Hematopoietic multipotent progenitor cell treated with erythropoietin and hydrocortisone succinate and interleukin-3 and kit ligand, for 6 days (in vitro differentiated cells): ENCODE results near the gene HSFX2.
"Not testable (repeated sequence)": the region's sequence is repeated elsewhere in the genome, so short reads cannot be mapped to it uniquely, and the experiment has no call there.

ENCODE experiments used
- DNase-seq: peaks from one replicate; pipeline ENCODE4 v3.0.0-alpha.2; 2015

The HSFX2 gene

DNA sequence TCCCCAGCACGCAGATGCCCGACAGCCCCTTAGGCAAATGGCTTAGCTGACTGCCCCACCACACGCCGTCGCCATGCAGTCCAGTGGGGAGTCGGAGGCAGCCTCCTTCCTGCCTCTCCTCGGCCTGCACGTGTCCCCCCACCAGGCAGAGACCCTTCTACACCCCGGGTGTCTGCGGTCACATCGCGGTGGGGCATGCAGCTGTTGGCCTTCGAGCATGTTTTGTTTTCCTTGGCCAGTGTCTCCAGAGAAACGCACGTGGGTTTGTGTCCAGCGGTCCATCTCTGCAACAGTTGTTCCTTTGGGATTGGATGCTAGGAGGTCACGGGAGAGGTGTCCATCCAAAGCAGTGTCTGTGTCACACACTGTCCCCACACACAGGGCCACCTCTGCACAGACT is at the start of gene HSFX2:
HSFX2 (minus strand) TSS at position 101 of the 400 bp plus-strand sequence. CDS start 614 bp downstream, outside the sequence.
- not testable (repeated sequence) for DNase-seq

DNA sequence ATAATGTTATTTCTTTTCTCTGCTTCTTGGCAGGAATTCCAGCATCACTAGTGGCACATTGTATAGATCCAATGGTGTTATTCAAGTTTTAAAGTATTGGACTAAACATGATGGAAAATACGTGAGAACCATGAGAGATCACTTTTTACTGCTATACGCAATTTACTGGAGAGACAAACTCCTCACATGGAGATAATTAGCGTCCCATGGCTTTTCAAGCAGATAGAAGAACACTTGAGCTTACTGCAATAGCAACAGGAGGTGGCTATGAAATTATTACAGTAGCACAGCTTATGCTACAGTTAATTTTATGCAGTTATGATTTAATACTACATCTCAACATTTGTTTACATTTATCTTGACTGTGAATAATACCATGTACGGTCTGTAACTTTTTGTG is 48.4 kb upstream of the HSFX2 start:
- DNase-seq: no peak

DNA sequence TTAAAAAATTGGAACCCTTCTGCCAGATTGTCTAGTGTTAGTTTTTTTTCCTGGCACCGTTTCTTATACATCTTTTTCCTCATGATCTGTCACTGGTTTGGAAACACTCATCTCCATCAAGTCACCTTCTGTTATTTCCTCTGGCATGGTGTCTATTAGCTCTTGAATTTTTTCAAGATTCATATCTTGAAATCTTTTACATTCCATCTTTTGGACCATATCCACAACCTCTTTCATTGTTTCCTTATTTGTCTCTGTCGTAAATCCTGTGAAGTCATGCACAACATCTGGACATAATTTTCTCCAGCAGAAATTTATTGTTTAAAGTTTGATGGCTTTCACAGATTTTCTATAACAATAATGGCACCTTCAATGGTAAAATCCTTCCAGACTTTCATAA is 46.7 kb upstream of the HSFX2 start:
- no peak for DNase-seq

- DNase-seq: no peak
Observed at GRCh38 chrX:149641432-149641831, 46.3 kb upstream of the HSFX2 start.

- no peak for DNase-seq
Observed at GRCh38 chrX:149639568-149639967, 44.5 kb upstream of the HSFX2 start.

- no peak for DNase-seq
Observed at GRCh38 chrX:149638860-149639259, 43.7 kb upstream of the HSFX2 start.

- DNase-seq: no peak
Observed at GRCh38 chrX:149633511-149633910, 38.4 kb upstream of the HSFX2 start.

DNA sequence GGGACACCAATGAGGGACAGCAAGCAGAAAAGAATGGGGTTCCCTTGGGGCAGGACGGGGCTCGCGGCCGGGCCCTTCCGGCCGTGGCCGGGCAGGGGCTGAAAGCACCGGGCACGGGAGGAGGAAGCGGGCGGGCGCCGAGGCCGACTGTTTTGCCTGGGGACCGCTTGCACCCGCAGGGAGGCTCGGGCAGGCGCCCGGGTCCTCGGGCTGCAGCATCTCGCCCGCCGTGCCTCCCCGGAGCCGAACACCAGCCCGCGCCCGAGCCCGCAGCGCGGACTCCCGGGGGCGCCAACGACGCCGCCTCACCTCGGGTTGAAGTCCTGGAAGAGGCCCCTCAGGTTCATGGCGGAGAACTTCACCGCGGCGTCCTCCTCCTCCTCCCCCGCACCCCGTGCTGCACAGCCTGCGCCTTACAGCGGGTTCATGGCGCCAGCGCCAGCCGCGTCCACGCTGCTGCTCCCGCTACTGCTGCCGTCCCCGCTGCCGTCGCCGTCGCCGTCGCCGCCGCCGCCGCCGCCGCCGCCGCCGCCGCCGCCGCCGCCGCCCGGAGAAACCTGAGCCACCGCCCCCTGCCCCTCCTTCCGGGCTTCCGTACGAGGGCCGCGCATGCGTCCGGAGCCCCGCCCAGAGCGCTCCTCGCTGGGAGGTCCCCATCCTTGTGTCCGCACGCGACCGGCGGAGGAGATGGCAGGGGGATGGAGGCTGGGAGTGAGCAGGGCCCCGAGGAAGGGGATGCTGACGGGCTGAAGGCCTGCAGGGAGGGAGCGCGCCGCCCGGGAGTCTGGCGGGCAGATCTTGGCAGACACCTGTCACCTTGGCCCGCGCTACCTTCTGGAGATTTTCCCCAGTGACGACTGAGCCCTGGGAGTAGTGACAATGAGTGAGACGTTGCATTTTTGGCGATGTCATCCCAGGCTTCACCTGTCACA is 36.4 kb upstream of the HSFX2 start, which contains the start of gene TMEM185A:
TMEM185A (minus strand) TSS at position 559 of the 932 bp plus-strand sequence; CDS start at position 347, 212 bp downstream.
- peak; percentile 73 for DNase-seq

DNA sequence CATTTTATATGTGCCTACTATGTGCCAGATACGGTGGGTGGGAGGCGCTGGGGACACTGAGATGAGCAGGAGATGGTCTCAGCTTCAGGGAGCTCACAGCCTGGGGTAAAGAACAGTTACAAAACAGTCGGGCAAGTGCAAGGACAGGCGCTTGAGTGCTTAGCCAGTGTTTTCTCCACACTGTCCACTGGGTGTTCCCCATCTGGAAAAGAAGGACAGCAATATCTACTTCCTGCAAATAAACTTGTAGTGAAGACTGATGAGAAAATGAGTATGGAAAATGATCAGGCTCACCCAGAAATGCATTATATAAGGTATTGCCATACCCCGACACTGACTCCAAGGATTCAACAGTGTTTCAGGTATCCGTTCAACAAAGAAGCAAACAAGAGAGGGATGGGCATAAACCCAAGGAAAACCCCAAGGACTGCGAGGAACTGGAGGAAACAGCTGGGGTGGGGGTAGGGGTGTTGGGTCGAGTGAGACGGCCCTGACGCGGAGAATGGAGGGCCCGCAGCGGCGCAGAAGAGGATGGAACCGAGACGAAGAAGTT is 35.6 kb upstream of the HSFX2 start:
- DNase-seq: peak; percentile 17

GRCh38 chrX:149629730-149630387 is 34.7 kb upstream of the HSFX2 start:
- peak; percentile 9 for DNase-seq

DNA sequence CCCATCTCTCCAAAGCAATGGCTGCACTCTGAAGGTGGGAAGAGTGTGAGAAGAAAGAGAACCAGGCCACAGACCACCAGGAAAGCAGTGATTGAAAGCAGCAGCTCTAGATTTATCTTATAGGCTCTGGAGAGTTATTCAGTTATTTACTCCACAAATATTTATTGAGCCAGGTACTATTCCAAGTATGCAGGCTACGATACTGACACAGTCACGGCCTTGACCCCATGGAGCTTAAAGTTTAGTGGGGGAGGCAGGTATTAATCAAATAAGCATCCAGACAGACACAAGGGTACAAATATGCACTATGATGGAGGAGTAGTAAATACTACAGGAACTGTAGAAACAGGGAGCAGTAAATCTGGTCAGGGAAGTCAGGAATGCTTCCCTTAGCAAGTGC is 33.7 kb upstream of the HSFX2 start:
- no peak for DNase-seq

GRCh38 chrX:149628280-149628679 is 33.2 kb upstream of the HSFX2 start:
- DNase-seq: no peak

GRCh38 chrX:149626829-149627228 is 31.7 kb upstream of the HSFX2 start:
- DNase-seq: not testable (repeated sequence)

GRCh38 chrX:149619662-149620061 is 24.5 kb upstream of the HSFX2 start:
- DNase-seq: not testable (repeated sequence)

DNA sequence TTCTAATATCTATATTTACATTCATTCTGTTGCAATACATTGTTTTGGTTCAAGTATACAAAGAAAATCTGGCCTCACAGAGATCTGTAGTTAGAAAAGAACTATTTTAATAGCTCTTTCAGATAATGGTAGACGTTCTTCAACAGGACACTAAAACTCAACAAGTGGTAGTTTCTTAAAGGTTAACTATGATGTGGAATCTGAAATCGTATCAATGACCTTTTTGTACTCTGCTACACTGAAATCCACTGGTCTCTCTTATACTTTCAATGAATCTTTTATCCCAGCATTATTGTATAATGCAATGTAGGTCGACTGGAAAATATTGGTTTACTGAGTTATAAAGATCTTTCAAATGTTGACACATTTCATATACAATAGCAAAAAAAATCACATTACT is 23.8 kb upstream of the HSFX2 start:
- no peak for DNase-seq

DNA sequence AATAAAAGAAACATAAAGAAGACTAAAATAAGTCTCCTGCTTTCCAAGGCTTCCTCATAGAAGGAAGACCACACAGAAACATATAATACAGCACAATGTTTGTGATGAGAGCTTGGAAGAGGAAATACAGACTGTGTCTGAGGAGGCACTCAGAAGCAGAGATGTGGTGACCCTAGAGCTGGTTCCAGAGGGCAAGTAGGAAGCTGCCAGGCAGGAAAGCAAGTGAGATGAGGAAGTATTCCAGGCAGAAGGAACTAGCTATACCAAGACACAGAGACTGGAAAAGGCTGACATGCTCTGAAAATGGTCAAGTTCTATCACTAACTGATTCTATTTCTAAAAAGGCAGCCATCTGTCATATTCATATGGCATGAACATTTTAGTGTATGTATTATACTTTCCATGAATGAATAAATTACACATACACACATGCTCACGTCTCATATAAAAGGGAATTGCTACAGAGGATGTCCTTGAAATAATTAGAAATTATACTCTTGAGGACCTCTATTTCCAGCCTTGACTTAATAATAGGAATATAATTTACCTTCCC is 16.6 kb upstream of the HSFX2 start:
- no peak for DNase-seq

GRCh38 chrX:149610511-149610910 is 15.4 kb upstream of the HSFX2 start:
- DNase-seq: no peak

GRCh38 chrX:149607699-149608098 is 12.6 kb upstream of the HSFX2 start:
- no peak for DNase-seq

DNA sequence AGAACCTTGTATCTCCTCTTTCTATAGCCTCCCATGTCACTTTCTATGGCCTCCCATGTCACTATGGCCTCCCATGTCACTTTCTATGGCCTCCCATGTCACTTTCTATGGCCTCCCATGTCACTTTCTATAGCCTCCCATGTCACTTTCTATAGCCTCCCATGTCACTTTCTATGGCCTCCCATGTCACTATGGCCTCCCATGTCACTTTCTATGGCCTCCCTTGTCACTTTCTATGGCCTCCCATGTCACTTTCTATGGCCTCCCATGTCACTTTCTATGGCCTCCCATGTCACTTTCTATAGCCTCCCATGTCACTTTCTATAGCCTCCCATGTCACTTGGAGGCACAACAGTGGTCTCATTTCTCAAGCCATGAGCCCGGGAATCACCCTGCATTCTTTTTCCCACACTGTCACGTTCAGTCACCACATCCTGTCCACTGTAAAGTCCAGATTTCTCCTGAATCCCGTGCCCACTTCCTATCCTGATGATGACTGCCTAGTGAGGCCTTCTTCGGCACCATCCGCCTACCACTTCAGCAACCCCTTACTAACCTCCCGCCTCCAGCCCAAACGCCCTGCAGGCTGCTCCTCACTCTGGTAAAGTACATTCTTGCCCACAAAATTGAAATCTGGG is 10.3 kb upstream of the HSFX2 start:
- not testable (repeated sequence) for DNase-seq

DNA sequence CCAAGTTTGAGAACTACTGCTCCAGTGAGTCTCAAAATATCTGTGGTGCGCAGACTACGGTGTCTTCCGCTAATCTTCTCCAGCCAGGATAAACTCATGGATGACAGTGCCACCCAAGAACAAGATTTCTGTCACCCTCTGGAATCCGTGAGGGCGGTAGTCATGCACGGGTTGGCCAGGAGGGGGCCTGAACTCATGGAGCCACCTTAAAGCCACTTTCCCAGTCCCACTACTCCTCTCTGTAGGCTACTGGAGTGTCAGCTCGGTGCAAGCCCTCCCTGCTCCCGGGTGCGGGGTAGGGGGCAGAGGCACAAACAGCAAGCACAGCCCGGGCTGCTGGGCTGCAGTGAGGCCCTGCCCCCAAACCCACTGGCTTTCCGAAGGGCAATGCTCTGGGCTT is 3.5 kb upstream of the HSFX2 start:
- not testable (repeated sequence) for DNase-seq

DNA sequence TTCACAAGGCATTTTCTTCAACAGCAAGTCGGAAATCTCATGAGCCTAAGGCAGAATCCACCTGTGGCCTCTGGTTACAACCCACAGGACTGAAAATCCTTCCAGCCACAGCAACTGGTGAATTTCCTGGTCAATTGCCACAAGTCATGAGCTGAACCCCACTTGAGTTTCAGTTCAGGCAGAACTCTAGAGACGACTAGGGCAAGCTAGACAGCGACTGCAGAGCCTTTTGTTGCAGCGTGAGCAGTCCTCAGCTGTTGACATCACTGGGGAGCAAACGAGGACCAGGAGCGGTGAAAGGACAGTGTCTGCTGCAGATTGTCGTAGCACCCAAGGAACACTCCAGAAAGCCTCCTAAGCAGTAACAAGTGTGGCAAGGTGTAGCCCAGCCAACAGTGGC is 829 bp upstream of the HSFX2 start:
- not testable (repeated sequence) for DNase-seq

GRCh38 chrX:149590993-149591392 is 4.1 kb downstream of the HSFX2 start:
- DNase-seq: not testable (repeated sequence)

DNA sequence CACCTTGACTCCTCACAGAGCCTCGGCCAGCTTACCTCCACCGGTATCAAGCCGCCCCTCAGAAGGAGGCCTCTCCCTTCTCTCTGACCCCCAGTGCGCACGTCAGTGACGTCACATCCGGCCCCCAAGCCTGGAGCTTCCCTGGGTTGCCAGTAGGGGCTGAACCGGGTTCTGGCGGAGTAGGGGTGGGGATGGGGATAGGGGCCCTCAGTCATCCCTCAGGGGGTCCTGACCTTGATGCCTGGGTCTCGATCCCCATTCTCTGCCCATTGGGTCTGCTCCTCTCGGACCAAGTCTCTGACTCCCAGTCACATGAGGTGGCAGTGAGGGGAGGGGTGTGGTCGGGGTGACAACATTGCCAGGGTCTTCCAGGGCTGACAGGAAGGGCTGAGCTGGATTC is 7.8 kb downstream of the HSFX2 start, which contains the start of gene MAGEA9B:
MAGEA9B (minus strand) TSS at position 101 of the 400 bp plus-strand sequence. CDS start 4,280 bp downstream, outside the sequence.
- DNase-seq: not testable (repeated sequence)
